Spleen (tissue), 11 donors: Measurements from ENCODE around the gene CD9. TPM values are rescaled to one million over a fixed set of nuclear protein-coding genes. Genes with fewer than 3 reads are reported as not detected.

Source experiments
- DNase-seq: peaks from one replicate; pipeline ENCODE4 v3.0.0-alpha.2; 2020
- H3K27ac ChIP-seq, 8 donors: fragments of 200-600 bp; sonication (generic) in 7 of 8; 1 replicate in 4 of 8; 2 replicates in 4 of 8; pipeline versions ENCODE4 v1.5.0 to v1.8.0; 2016 to 2021; ENCODE audit warnings: inconsistent platforms in 4 of 8, mild to moderate bottlenecking in 4 of 8, moderate library complexity in 1 of 8
- H3K27me3 ChIP-seq, 7 donors: fragments of 200-600 bp; sonication (generic) in 6 of 7; replicated peaks in 1 of 7; 1 replicate in 4 of 7; 2 replicates in 3 of 7; pipeline versions ENCODE4 v1.5.0 to v1.8.0; 2016 to 2021; ENCODE audit warnings: inconsistent platforms in 3 of 7, mild to moderate bottlenecking in 1 of 7
- H3K36me3 ChIP-seq, 6 donors: fragments of 200-600 bp; sonication (generic) in 5 of 6; 1 replicate in 4 of 6; 2 replicates in 2 of 6; pipeline versions ENCODE4 v1.5.0 to v1.8.0; 2016 to 2021; ENCODE audit warnings: inconsistent platforms in 2 of 6
- H3K4me1 ChIP-seq, 6 donors: fragments of 200-600 bp; sonication (generic) in 5 of 6; 1 replicate in 3 of 6; 2 replicates in 3 of 6; pipeline versions ENCODE4 v1.5.0 to v1.8.0; 2016 to 2021; ENCODE audit warnings: inconsistent platforms in 3 of 6
- H3K4me3 ChIP-seq, 8 donors: fragments of 200-600 bp; sonication (generic) in 7 of 8; 1 replicate in 4 of 8; 2 replicates in 4 of 8; pipeline versions ENCODE4 v1.5.0 to v1.8.0; 2016 to 2021; ENCODE audit warnings: inconsistent platforms in 4 of 8, mild to moderate bottlenecking in 4 of 8, moderate library complexity in 2 of 8
- H3K9me3 ChIP-seq, 8 donors: fragments of 200-600 bp; sonication (generic) in 7 of 8; 1 replicate in 4 of 8; 2 replicates in 4 of 8; pipeline versions ENCODE4 v1.5.0 to v1.8.0; 2016 to 2021; ENCODE audit warnings: inconsistent platforms in 4 of 8
- POLR2A ChIP-seq, 3 donors: fragments of 450-650 bp; IDR thresholded peaks; one replicate each; pipeline ENCODE4 v1.5.1; 2017; ENCODE audit warnings: antibody characterized with exemption in 3 of 3, mild to moderate bottlenecking in 1 of 3
- POLR2AphosphoS5 ChIP-seq, 3 donors: sonication (generic); formaldehyde crosslinking; IDR thresholded peaks; one replicate each; pipeline ENCODE4 v1.5.1; 2017; ENCODE audit warnings: antibody characterized with exemption in 3 of 3
- WGBS, 5 donors: extraction: QIAGEN DNeasy Blood & Tissue Kit in 3 of 5; methylation state at CpG; one replicate each; pipeline versions ENCODE4 v1.1.5 to v1.1.7; 2013 to 2018; 5-methylcytosine and 5-hydroxymethylcytosine counted together
- intact Hi-C: fragments of 100-400 bp; cut with DNase I; formaldehyde crosslinking; loops from one replicate; pipeline ENCODE4 v1.15.0; 2023; ENCODE audit warnings: low total_unique reads
- polyA plus RNA-seq, 3 donors: library from polyadenylated mRNA; stranded (reverse); fragments of 200-250 nt; gene quantifications; one replicate each; pipeline ENCODE4 v1.2.1, GENCODE V29; 2013
- total RNA-seq, 7 donors: library from RNA; depleted of rRNA in 3 of 7; stranded (reverse); fragments of >200 nt in 3 of 7; fragmentation: NEBNext Ultra II Directional in 4 of 7; extraction: Animal tissue kit (Norgen Biotek cat#: 25700) in 4 of 7; gene quantifications; one replicate each; pipeline versions ENCODE4 v1.1.0 to v1.2.1, GENCODE V29; 2016 to 2021
- TF ChIP-seq, protein P1 (sequence below), 11 experiments: fragments of 200-600 bp in 7 of 11; fragments of 450-650 bp in 4 of 11; sonication (generic) in 4 of 11; IDR thresholded peaks in 8 of 11; conservative IDR thresholded peaks in 3 of 11; 1 replicate in 7 of 11; 2 replicates in 4 of 11; pipeline versions ENCODE4 v1.4.0 to v1.8.0; 2016 to 2021; ENCODE audit warnings: antibody characterized with exemption in 11 of 11, inconsistent platforms in 4 of 11, mild to moderate bottlenecking in 1 of 11
- donor health status: healthy with polysubstance abuse.
- donor health status: DM: no; HTN: no; CAD: no; lungs with moderate emphysema.
- donor health status: DM: no; HTN: no; CAD: no.
- donor health status: Bipolar disorder and iron deficiency.
- donor health status: healthy.
- donor health status: DM: no; HTN: no; CAD: no.
- donor health status: DM: yes; HTN: yes; CAD: no.

CD9 gene
- total and polyA plus RNA-seq, 10 donors, result 16.2 to 113 (median 68.9) TPM

GRCh38 chr12:6166808-6167207 is 33.4 kb upstream of the CD9 start:
- peaks cover 5 to 29% (median 15%) of the 10 kb centered on the region in 6 donors for H3K4me1 ChIP-seq
- peak; percentile 74 for DNase-seq
- intact Hi-C loops, result no loop called here

GRCh38 chr12:6167327-6168280 is 32.6 kb upstream of the CD9 start:
- Histone ChIP-seq H3K36me3 (no peaks in the 10 kb centered on the region), H3K27me3 (no peaks in the 10 kb centered on the region), H3K9me3 (no peaks in the 10 kb centered on the region), H3K4me3 (no peak overlapping the region), H3K27ac (peak overlapping the region in 7 of 8 donors; percentile 10 to 82 (median 53)), H3K4me1 (peaks cover 5 to 31% (median 19%) of the 10 kb centered on the region in 6 donors)
- intact Hi-C loops, result no loop called here
- DNase-seq, result peak; percentile 74
- TF ChIP-seq POLR2AphosphoS5 (IDR thresholded peaks at IDR 0.05) (peak in 2 of 3 donors; percentile 57 to 59), POLR2A (IDR thresholded peaks at IDR 0.05) (no peak)
- 27 to 43% (median 38%) methylated on average over 17 of the region's 17 CpGs for WGBS, 5 donors

More at GRCh38 chr12:6166808-6167207, 33.4 kb upstream of the CD9 start:
- Histone ChIP-seq H3K9me3 (no peaks in the 10 kb centered on the region), H3K36me3 (no peaks in the 10 kb centered on the region), H3K27ac (peak overlapping the region in 5 of 8 donors; percentile 20 to 82 (median 77)), H3K27me3 (no peaks in the 10 kb centered on the region), H3K4me3 (no peak overlapping the region)
- 60 to 82% (median 71%) methylated on average over 6 of the region's 6 CpGs for WGBS, 5 donors
- no peak for TF ChIP-seq POLR2A (IDR thresholded peaks at IDR 0.05)
- TF ChIP-seq, protein P1, sequence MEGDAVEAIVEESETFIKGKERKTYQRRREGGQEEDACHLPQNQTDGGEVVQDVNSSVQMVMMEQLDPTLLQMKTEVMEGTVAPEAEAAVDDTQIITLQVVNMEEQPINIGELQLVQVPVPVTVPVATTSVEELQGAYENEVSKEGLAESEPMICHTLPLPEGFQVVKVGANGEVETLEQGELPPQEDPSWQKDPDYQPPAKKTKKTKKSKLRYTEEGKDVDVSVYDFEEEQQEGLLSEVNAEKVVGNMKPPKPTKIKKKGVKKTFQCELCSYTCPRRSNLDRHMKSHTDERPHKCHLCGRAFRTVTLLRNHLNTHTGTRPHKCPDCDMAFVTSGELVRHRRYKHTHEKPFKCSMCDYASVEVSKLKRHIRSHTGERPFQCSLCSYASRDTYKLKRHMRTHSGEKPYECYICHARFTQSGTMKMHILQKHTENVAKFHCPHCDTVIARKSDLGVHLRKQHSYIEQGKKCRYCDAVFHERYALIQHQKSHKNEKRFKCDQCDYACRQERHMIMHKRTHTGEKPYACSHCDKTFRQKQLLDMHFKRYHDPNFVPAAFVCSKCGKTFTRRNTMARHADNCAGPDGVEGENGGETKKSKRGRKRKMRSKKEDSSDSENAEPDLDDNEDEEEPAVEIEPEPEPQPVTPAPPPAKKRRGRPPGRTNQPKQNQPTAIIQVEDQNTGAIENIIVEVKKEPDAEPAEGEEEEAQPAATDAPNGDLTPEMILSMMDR (IDR thresholded peaks at IDR 0.05 in 8 of 11, conservative IDR thresholded peaks at IDR 0.05 in 3 of 11), result no peak
- TF ChIP-seq POLR2AphosphoS5 (IDR thresholded peaks at IDR 0.05), result no peak

DNA sequence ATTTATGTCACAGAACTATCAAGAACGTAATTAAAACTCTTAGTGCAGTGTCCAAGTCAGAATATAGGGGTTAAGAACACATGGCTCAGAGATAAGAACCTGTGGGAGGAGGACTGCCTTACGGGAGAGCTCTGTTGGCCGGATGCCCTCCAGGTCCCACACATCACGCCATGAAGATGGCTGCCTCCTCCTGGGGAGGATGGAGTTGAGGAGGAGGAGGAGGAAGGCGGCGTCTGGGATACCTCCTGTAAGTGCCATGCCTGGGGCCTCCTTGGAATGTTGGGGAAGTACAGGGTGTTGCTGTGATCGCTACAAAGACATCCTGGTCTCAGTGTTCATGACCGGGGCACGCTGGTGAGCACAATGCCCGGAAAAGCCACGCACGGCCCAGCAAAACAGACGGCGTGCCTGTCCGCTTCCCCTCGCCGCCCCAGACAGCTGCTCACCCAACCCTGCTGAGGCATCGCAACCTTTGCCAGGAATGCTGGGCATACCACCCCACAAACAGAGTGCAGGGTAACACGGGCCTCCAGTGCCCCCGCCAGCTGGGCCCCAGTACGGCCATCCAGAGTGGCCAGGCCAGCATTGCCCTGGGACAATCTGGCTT is 28.7 kb upstream of the CD9 start:
- Histone ChIP-seq H3K36me3 (no peaks in the 10 kb centered on the region), H3K9me3 (no peaks in the 10 kb centered on the region), H3K27me3 (no peaks in the 10 kb centered on the region), H3K4me1 (peaks cover 5 to 31% (median 19%) of the 10 kb centered on the region in 6 donors), H3K4me3 (no peak overlapping the region), H3K27ac (peak overlapping the region in 7 of 8 donors; percentile 19 to 75 (median 61))
- TF ChIP-seq, protein P1 (IDR thresholded peaks at IDR 0.05 in 8 of 11, conservative IDR thresholded peaks at IDR 0.05 in 3 of 11), result no peak
- TF ChIP-seq POLR2AphosphoS5 (IDR thresholded peaks at IDR 0.05), result peak; percentile 38 to 74 (median 66)
- WGBS, 5 donors, result 78 to 88% (median 83%) methylated on average over 7 to 21 of the region's 21 CpGs
- intact Hi-C loops, result no loop called here
- no peak for DNase-seq

GRCh38 chr12:6172086-6172485 is 28.1 kb upstream of the CD9 start:
- intact Hi-C loops, result no loop called here
- peak overlapping the region in 7 of 8 donors; percentile 19 to 75 (median 61) for H3K27ac ChIP-seq

More at GRCh38 chr12:6172086-6172485, 28.1 kb upstream of the CD9 start:
- TF ChIP-seq, protein P1 (IDR thresholded peaks at IDR 0.05 in 8 of 11, conservative IDR thresholded peaks at IDR 0.05 in 3 of 11), result no peak
- TF ChIP-seq POLR2A (IDR thresholded peaks at IDR 0.05) (no peak), POLR2AphosphoS5 (IDR thresholded peaks at IDR 0.05) (no peak)
- WGBS, 5 donors, result 75 to 86% (median 83%) methylated on average over 15 of the region's 15 CpGs
- Histone ChIP-seq H3K4me3 (no peak overlapping the region), H3K36me3 (no peaks in the 10 kb centered on the region), H3K9me3 (no peaks in the 10 kb centered on the region), H3K4me1 (peaks cover 5 to 27% (median 17%) of the 10 kb centered on the region in 6 donors), H3K27me3 (no peaks in the 10 kb centered on the region)
- DNase-seq, result peak; percentile 64
